Measurements from ENCODE around the gene DNAJA3.

GRCh38 chr16:4465977-4466779 lies 40.5 kb downstream of the DNAJA3 start:
- TF ChIP-seq, protein P1, sequence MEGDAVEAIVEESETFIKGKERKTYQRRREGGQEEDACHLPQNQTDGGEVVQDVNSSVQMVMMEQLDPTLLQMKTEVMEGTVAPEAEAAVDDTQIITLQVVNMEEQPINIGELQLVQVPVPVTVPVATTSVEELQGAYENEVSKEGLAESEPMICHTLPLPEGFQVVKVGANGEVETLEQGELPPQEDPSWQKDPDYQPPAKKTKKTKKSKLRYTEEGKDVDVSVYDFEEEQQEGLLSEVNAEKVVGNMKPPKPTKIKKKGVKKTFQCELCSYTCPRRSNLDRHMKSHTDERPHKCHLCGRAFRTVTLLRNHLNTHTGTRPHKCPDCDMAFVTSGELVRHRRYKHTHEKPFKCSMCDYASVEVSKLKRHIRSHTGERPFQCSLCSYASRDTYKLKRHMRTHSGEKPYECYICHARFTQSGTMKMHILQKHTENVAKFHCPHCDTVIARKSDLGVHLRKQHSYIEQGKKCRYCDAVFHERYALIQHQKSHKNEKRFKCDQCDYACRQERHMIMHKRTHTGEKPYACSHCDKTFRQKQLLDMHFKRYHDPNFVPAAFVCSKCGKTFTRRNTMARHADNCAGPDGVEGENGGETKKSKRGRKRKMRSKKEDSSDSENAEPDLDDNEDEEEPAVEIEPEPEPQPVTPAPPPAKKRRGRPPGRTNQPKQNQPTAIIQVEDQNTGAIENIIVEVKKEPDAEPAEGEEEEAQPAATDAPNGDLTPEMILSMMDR (IDR thresholded peaks at IDR 0.05; ENCODE audit: low read length) = no peak
- TF ChIP-seq EZH2 (optimal IDR thresholded peaks at IDR 0.05; ENCODE audit: low read depth, low read length) (no peak), EZH2phosphoT487 (IDR thresholded peaks at IDR 0.05; ENCODE audit: low read length) (no peak)

All from MM.1S (cell line).